Activated gamma-delta T cell treated with anti-CD3 and anti-CD28 coated beads, Interleukin-2, amount 50 U/mL, for 16 hours (primary cell): ENCODE data around the gene SERTM1.

Source experiments
- DNase-seq: peaks from one replicate; pipeline ENCODE4 v3.0.0-alpha.2; 2020; ENCODE audit warnings: low read depth

SERTM1 gene

DNA sequence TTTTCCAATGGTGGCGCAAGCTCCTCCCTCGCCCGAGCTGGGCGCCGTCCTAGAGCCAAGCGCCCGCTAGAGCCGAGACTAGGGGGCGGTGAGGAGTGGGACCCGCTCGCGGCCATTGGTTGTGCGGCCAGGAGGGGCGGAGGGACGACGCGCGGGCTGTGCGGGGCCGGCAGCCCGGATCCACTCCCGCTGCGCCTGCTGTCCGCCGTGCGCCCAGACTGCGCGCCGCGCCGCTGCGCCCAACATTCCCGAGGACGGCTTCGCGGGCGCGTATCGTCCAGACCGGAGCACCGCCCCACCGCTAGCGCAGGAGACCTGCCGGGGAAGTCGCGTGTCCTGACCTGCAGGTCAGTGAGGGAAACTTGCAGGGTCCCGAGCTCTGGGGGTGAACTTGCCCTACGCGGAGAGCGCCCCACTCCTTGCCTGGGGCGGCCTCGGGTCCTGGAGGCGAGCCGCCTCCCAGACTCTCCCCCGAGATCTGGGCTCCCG lies at the start of gene SERTM1:
TSS of gene SERTM1 (plus strand) at position 183 of the 489 bp plus-strand sequence. CDS start 21,059 bp downstream, outside the sequence.
- DNase-seq, result no peak

DNA sequence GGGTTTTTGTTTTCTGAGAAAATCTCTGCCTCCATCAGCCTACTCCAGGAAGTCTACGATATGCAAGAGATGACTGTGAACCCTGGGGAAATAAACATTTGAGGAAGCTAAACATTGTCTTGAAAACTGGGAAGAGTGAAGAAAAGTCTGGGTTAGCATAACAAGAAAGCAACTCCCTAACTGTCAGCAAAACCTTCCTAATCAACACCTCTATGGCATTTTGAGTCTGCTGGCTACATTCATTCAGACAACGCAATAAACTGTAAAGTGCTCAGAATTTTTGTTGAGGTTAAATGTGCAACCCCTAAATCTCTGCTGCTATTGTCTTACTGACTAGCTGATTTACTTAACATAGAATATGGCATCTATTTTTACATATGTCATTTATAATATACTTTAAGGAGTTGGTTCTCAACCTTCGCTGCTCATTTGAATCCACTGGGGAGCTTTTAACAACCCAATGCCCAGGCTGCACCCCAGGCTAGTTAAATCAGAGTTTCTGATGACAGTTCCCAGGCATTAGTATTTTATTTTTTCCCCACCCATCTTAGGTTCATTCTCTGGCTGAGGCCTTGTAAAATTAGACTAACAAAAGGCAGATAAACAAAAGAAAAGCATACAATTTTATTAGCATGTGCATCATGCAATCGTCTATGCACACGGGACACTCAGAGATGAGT lies 45.3 kb upstream of the SERTM1 start:
- DNase-seq, result no peak

DNA sequence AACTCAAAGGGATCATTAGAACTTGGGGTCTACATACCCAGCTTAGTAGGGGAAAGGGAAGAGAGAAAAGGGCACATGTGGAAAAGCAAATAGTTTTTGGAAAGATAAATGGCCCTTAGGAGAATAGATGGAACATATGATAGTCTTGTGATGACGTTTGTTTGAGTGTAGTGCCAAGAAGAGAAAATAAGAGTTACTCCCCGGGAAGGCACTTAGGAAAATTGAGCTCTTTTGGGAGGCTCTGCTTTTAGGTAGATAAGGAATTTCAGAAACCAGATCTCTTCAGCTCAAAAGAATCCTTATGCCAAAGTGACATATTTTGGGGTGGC lies 44.8 kb upstream of the SERTM1 start:
- no peak for DNase-seq

DNA sequence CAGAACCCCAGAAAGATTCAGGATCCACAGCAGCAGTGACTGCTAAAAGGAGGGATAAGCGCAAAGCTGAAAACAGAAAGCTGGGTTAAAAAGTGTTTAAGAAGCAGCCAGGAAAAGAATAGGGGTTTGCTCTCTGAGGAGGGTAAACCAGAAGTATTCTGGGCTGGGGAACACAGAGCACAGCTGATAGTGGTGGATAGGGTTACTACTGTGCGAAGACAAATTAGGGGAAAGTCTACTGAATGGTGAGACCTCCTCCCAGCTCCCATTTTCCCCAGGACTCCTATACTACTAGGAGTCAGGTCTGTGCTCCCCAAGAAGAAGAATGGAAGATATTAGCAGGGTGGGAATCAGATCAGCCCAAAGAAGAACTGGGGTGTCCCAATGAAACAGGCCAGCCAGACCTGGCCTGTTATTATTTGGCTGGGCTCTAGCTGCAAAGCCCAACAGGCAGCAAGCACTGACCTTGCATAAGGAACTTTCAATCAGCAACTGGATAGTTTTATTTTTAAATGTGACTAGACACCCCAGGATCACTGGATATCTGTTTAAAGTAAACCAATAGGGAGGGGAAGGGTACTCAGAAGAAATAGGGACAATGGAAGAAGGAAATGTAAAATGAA lies 43.5 kb upstream of the SERTM1 start:
- DNase-seq, result no peak

DNA sequence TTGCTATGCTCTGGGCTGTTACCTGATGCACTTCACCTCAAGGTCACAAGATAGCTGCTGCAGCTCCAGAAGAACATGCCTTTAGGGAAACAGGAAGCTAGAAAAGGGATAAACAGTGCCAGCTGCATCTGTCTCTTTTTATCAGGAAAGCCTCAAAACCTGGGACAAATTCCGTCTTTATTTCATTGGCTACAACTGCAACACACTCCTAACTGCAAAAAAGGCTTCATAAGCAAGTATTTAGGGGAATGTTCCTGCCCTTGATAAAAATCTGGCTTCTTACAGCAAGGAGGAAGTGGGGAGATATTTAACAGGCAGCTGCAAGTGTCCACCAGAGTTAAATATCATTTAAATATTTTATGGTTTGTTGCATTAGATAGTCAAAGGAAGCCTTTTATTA lies 34.2 kb upstream of the SERTM1 start:
- no peak for DNase-seq

DNA sequence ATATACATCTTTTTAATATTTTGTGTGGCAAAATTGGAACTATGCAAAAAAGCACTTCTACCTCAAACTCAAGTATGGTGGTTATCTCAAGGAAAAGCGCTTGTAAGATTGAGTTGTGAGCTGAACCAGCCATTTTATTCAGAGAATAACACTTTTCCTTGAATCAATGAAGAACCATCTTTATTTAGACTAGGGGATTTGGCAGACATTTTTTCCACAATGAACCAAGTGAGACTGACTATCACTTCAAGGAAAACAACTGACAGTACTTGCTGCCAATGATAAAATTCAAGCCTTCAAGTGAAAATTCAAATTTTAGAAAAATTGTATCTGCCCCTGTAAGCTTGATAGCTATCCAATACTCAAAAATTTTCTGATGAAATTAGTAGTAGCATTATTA lies 23.2 kb upstream of the SERTM1 start:
- no peak for DNase-seq

DNA sequence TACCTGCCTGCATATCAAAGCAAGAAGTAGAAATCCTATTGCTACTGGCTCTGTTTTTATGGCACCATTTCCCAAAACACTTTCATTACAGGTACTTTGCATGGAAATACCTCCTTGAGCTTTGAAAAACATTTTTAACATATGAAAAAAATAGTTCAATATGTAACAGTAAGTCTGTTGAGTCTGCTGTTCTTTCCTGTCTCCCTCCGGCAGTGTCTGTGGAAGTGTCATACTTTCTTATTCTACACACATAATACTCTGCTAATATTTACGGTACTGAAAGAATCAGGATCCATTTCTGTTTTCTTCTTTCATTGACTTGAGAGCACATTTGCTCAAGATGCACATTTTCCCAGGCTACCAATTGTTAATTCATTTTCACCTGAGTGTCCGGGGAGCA lies 8.2 kb upstream of the SERTM1 start:
- no peak for DNase-seq

DNA sequence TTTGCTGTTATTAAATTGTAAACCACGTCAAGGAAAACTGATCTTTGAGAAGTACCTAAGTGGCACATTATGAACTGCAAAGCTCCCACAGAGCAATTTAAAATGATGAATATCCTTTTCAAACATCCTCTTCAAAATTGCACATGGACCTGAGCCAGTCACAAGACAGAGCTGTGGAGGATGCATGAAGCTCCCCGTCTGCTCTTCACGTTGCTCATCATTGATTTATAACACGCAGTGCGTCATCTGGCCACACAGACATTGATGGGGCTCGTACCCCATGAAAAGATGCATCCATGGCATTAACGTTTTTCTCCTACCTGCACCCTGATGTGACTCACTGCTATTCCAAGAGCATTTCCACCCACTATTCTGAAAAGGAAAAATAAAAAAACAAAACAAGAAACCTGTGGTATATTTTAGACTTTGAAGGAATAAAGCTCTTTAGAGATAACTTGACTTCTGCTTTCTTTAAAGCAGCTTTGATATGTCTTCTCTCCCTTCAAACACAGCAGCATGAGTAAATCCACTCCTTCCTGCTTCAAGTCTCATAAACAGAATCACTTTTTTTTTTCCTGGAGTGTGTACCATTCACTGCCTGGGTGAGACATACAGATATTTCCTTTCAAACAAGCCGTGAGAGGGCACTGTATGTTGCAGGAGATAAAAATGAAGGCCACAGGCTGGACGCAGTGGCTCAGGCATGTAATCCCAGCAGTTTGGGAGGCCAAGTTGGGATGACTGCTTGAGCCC lies 7.2 kb upstream of the SERTM1 start:
- no peak for DNase-seq

DNA sequence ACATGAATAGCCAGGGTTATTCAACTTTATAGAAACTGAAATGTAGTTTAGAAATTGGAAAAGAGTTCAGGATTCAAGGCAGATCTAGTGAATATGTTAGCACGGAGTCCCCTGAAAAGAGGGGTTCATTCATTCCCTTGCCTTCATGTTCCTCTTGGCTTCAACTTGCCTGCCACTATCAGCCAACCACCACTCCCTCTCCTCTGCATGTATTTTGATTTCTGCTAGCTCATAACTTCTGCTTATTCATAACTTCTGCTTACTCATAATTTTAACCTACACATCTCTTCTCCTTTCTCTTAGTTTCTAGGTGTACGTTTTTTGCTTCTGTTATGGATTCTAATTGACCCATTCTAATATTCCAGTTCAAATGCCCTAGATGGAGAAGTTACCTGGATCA lies 5.5 kb upstream of the SERTM1 start:
- no peak for DNase-seq

DNA sequence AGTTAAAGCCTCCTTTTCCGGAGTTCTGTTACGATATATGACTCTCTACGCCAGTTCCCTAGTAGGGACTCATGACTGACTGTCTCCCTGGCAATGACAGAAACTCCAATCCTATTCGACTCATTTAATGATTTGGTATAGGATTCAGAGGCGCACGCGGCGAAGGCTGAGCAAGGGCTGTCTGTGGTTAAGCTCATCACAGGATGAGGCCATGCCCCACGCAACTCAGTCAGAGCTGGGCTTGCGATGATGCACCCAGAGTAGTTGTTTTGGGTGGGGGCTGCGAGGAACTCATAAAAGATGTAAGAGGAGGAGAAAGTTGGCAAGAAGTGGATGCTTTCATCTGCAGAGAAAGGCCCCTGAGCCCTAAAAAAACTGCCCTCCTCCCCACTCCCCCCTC lies 468 bp upstream of the SERTM1 start:
- no peak for DNase-seq

DNA sequence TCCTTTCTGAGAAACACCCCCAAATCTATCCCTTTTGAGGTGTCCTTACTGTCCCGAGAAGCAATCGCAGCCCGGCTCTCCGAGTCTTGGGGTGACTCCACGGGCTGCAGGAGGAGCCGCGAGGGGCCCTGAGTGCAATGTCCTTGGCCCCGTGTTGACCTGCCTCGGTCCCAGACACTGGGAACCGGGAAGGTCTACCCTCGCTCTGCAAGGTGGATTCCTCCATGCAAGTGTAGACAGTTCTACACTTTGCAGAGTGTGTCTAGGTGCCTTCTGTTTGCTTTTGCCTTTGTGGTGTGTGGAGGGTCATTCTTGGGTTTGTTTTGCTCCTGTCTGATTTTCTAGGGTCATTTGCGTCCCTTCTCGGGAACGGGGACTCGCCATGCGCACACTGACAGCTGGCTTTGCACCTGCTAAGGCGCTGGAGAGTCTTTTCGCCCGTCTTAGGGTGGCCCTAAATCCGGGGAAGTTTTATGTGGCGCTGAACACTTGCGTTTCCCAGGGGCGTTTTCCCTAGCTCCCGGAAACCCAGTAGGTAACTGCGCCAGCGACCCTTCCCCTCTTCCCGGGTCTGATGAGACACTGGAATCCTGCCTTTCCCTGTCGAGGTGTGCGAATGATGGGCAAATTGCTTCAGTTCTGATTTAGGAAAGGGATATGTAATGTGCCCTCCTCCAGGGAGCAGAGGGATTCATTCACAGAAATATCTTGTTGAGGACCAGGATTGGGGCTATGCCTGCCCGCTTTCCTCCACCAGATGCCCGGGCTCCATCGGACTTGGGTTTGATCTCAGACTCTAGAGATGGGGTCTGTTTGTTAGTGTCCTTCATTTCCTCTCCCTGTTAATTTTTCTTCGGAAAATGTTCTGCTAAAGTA lies 755 bp downstream of the SERTM1 start:
- DNase-seq, result no peak

DNA sequence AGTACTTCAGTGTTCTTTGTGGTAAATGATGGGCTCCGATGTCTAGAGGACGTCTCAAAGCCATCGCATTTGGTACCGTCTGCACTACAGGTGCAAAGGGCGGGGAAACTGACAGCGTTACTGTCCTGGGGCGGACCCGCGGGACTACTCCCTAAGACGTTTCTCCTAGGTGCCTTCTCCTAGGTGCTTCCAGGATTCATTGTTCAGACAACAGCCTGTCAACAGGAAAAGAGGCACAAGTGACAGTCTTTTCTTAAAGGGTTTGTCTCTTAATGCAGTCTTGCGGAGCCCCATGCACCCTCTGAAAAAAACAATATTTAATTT lies 1.4 kb downstream of the SERTM1 start:
- no peak for DNase-seq

DNA sequence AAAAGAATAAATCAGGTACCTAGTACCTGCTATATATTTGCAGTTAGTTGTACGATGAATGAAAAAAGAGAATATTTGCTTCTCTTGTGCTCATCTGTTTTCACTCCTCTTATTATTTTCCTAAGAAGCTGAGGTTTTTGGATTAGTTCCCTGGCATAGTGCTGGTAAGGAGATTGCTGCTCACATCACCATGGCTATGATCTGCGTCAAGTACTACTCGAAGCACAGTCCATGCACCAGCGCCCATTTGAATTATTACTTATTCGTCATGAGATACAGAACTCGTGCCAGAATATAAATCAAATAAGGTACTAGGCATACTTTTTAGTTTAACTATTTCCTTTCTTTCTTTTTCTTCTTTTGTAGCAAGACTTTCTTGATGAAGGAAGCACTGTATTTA lies 7.1 kb downstream of the SERTM1 start:
- DNase-seq, result no peak

DNA sequence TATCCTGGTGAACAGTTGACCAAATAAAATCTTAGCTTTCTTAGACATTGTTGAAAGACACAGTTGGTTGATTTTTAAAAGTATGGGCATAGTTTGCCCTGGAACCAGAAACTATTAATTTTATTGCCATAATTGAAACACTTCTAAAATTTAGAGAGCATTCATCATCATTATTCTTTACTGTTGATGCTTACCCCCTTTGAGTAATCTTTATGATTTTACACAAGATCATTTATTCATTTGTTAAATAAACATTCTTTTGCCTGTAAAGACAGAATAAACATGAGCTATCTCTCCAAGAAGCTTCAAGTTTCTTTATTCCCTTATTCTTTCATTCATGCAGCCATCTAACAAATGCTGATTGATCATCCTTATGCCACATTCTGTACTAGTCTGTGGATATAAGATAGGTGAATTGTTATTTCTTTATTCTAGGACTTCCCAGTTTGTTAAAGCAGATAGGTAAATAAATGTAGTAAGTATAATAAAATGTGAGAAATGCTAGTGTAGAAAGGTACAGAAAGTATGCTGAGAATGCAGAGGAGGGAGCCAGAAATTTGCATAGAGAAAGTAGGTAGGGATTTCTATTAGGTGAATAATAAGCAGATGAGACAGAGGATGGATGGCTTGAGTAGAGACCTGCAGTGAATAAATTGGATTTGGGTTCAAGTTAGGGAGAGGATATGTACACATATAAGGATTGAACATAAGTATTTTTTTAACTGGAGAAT lies 8.2 kb downstream of the SERTM1 start:
- DNase-seq, result no peak

DNA sequence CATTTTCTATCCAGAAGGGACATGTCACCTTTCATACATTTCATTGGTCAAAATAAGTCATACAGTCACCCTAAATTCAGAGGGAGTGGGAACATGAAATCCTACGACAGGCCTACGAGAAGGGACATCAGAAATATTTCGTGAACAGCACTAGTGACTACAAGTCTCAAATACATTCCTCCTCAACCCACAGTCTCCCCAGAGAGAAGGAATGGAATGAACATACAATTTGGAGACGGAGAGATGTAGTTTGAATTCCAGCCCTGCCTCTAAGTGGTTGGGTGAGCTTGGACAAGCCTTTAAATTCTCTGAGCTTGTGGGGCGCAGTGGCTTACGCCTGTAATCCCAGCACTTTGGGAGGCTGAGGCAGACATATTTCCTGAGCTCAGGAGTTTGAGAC lies 9.9 kb downstream of the SERTM1 start:
- no peak for DNase-seq

DNA sequence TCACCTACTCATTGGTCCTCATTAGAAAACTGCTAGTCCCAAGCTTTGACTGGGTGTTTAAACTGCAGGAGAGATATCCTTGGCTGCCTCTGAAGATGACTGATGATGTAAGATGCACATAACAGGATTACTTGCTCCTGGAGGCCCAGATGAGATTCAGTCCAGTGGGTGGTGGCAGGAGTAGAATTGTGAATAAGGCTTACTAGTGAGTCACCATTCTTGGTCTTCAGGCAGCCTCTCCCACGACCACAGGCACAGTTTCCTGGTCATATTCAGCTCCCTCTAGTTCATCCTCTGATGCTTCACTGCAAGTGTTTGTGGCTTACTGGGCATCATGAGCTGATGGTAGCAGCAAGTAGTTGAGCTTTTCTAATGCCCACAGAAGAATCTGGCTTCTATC lies 12.1 kb downstream of the SERTM1 start:
- no peak for DNase-seq

DNA sequence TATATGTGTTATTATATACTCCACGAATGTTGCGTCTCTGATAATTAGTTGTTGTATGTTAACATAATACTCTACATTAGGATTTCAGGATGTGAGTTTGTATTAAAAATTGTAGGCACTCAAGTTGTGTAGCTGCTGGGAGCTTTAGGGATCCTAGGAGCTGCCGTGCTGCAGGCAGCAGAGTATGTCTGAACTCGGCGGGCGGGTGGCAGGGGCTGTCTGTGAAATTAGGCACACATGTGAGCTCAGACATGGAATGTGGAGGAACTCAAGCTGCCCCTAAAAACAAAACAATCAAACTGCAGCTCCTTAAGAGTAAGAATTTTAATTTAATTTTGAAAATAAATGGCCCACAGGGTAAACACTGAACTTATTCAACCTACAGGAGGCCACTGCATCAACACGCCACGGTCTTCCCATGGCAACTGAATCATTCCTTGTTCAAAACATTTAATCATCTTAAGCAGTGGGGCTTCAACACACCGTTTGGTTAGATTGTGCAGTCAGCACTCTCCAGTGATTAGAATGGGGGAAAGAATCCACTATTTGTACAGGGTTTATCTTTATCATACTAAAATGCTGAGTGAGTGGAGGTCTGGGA lies 22.7 kb downstream of the SERTM1 start:
- no peak for DNase-seq

DNA sequence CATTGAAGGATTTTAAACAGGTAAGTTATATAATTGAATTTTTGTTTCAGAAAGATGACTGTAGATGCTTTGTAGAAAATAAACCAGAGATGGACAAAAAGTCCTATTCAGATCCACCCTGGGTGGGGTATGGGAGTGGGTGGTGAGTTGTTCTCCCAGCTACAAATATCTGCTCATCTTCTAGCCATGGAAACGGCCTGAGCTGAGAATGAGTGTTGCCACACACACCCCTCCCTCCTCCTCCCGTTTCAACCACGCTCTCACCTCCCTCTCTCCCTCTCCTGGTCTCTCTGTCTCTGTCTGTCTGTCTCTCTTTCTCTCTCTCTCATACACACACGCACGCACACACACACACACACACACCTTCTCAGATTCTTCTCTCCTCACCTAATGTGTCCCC lies 26.4 kb downstream of the SERTM1 start:
- no peak for DNase-seq

DNA sequence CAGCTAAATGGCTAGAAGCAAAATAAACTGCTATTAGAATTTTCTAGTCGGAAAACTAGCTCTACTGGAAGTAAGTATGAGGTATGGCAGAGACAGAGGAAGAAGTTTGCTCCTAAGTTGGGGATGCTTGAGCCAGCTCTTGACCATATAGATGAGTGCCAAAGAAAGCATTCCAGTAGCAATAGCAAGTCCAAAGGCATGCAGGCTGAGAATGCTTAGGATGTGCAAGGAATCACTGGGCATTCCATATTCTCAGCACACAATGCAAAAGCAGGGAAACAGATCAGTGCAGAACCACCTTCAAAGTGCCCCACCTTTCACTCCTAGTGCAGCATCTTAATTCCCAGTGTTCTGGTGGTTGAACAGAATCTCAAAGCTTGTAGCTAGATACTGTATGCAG lies 32.9 kb downstream of the SERTM1 start:
- DNase-seq, result no peak

DNA sequence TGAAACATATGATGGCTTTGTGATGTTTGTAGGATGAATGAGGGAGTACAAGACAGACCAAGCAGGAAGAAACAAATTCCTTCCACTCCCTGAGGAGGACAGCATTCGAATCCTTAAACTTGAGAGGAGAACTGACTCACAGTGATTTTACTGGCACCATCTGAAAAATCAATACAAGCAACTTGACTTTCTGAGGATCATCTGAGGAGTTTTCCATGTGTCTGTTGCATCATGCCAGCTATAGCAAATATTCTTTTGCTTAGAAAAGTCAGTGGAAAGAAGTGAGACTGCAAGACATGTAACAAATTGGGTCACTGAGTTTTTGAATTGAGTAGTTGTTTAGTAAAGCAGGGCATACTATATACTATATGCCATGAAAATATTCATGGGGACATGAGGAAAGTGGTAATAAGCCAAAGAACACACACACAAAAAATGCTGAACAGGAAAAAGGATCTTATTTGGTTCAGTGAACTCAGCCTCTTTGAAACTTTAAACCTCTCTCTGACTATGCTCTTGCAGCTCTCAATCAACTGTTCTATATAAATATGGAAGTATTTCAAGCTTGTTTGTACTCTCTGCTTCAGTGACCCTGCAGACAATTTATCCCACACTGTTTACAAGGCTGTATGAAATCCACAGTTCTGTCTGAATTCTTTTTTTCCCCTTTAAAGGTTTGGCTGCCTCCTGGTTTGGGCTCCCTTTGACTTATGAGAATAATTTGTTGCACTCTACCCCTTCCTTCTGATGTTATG lies 35.5 kb downstream of the SERTM1 start:
- DNase-seq, result no peak

DNA sequence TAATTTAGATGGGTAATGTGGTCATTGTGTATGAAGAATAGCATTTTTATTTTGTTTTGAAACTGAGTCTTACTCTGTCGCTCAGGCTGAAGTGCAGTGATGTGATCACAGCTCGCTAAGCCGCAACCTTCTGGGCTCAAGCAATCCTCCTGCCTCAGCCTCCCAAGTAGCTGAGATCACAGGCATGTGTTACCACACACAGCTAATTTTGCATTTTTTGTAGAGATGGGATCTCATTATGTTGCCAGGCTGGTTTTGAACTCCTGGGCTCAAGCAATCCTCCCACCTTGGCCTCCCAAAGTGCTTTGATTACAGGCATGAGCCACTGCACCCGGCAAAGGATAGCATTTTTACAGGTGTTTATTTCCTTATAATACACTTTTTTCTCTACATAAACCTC lies 36.6 kb downstream of the SERTM1 start:
- no peak for DNase-seq
